GM12878 (cell line): ENCODE data around the gene SORL1. TPM values are rescaled to one million over a fixed set of nuclear protein-coding genes. Genes with fewer than 3 reads are reported as not detected.
A peak's percentile ranks its signal among the peaks of the same experiment; 100 is the strongest.

Experiments
- ATF7 ChIP-seq: fragments of 450-650 bp; IDR thresholded peaks from 2 replicates; pipeline ENCODE4 v1.6.1; 2016; ENCODE audit warnings: low read depth, mild to moderate bottlenecking
- BACH1 ChIP-seq: fragments of 450-650 bp; IDR thresholded peaks from 2 replicates; pipeline ENCODE4 v1.6.1; 2017; ENCODE audit warnings: mild to moderate bottlenecking, borderline replicate concordance
- BCL11A ChIP-seq: IDR thresholded peaks from 2 replicates; pipeline ENCODE4 v1.6.1; 2011; ENCODE audit warnings: low read depth, low read length
- BCL3 ChIP-seq: IDR thresholded peaks from 2 replicates; pipeline ENCODE4 v1.6.1; 2011; ENCODE audit warnings: borderline replicate concordance, low read depth, mild to moderate bottlenecking, moderate library complexity, low read length; ENCODE audit not compliant: insufficient read depth, poor library complexity, severe bottlenecking
- CHD2 ChIP-seq: IDR thresholded peaks from 2 replicates; pipeline ENCODE4 v1.6.1; 2011; ENCODE audit warnings: low read depth, low read length, improper control_type of control experiment, borderline replicate concordance
- CHD4 ChIP-seq: fragments of 200-600 bp; sonication (generic); IDR thresholded peaks from 2 replicates; pipeline ENCODE4 v1.6.1; 2016; ENCODE audit warnings: mild to moderate bottlenecking
- CREM ChIP-seq: IDR thresholded peaks from 2 replicates; pipeline ENCODE4 v1.6.1; 2014; ENCODE audit warnings: antibody characterized with exemption, low read depth
- EED ChIP-seq: sonication (generic); IDR thresholded peaks from 2 replicates; pipeline ENCODE4 v1.6.1; 2016; ENCODE audit warnings: antibody characterized with exemption, low read depth
- EP300 ChIP-seq, 2 experiments: fragments of 150-350 bp in 1 of 2; IDR thresholded peaks; 2 replicates each; pipeline ENCODE4 v1.6.1; 2011 to 2012; ENCODE audit warnings: low read depth in 2 of 2, low read length in 2 of 2, borderline replicate concordance in 1 of 2, improper control_type of control experiment in 1 of 2, inconsistent platforms in 1 of 2; ENCODE audit not compliant: control insufficient read depth in 1 of 2
- GATAD2B ChIP-seq: fragments of 450-650 bp; conservative IDR thresholded peaks from 2 replicates; pipeline ENCODE4 v1.6.1; 2017; ENCODE audit warnings: low read depth, mild to moderate bottlenecking, moderate library complexity
- MEF2A ChIP-seq: IDR thresholded peaks from 2 replicates; pipeline ENCODE4 v1.6.1; 2011; ENCODE audit warnings: low read depth, mild to moderate bottlenecking, low read length, moderate library complexity; ENCODE audit not compliant: insufficient read depth
- MEF2B ChIP-seq: fragments of 450-650 bp; IDR thresholded peaks from 2 replicates; pipeline ENCODE4 v1.6.1; 2018; ENCODE audit warnings: mild to moderate bottlenecking, moderate library complexity; ENCODE audit not compliant: partially characterized antibody, poor library complexity, severe bottlenecking
- MTA2 ChIP-seq: fragments of 450-650 bp; IDR thresholded peaks from 2 replicates; pipeline ENCODE4 v1.6.1; 2016; ENCODE audit warnings: low read depth, mild to moderate bottlenecking, moderate library complexity
- NBN ChIP-seq: fragments of 450-650 bp; IDR thresholded peaks from 2 replicates; pipeline ENCODE4 v1.6.1; 2016
- PML ChIP-seq: IDR thresholded peaks from 2 replicates; pipeline ENCODE4 v1.6.1; 2012; ENCODE audit warnings: low read length, inconsistent platforms
- RAD21 ChIP-seq: IDR thresholded peaks from 2 replicates; pipeline ENCODE4 v1.6.1; 2011; ENCODE audit warnings: mild to moderate bottlenecking, low read depth, low read length, moderate library complexity; ENCODE audit not compliant: insufficient read depth
- RELB ChIP-seq: fragments of 450-650 bp; IDR thresholded peaks from 2 replicates; pipeline ENCODE4 v1.6.1; 2017; ENCODE audit warnings: low read depth, mild to moderate bottlenecking, moderate library complexity
- RUNX3 ChIP-seq: IDR thresholded peaks from 2 replicates; pipeline ENCODE4 v1.6.1; 2012; ENCODE audit warnings: low read length, inconsistent platforms
- SIX5 ChIP-seq: IDR thresholded peaks from 2 replicates; pipeline ENCODE4 v1.6.1; 2011; ENCODE audit warnings: mild to moderate bottlenecking, low read depth, low read length, moderate library complexity; ENCODE audit not compliant: severe bottlenecking
- SMAD5 ChIP-seq: IDR thresholded peaks from 2 replicates; pipeline ENCODE4 v1.6.1; 2016; ENCODE audit warnings: antibody characterized with exemption, low read depth
- TCF7 ChIP-seq: IDR thresholded peaks from 2 replicates; pipeline ENCODE4 v1.6.1; 2014; ENCODE audit warnings: antibody characterized with exemption, borderline replicate concordance
- ZNF274 ChIP-seq: IDR thresholded peaks from one replicate; pipeline ENCODE4 v1.8.0; 2011; ENCODE audit not compliant: insufficient read length, insufficient read depth
- polyA plus RNA-seq, 11 experiments: library from polyadenylated mRNA; depleted of rRNA in 4 of 11; unstranded in 6 of 11; stranded (reverse) in 5 of 11; fragments of >200 nt; fragmentation: Nextera tagmentation in 4 of 11; fragmentation: Illumina TruSeq in 1 of 11; extraction: Ambion mirVana in 4 of 11; extraction: Trizol in 1 of 11; gene quantifications; 1 replicate in 1 of 11; 2 replicates in 10 of 11; pipeline versions ENCODE4 v1.2.1 to v1.2.3, GENCODE V29; 2011 to 2016; ENCODE audit warnings: inconsistent platforms in 2 of 11, missing spikeins in 2 of 11, low read depth in 1 of 11
- total RNA-seq, 4 experiments: library from RNA; depleted of rRNA in 3 of 4; stranded (reverse); fragments of >200 nt in 3 of 4; fragmentation: Illumina TruSeq in 1 of 4; extraction: Trizol in 1 of 4; gene quantifications; 2 replicates each; pipeline versions ENCODE4 v1.2.1 to v1.2.3, GENCODE V29; 2013 to 2021
- TF ChIP-seq, protein P1 (sequence below): fragments of 450-650 bp; IDR thresholded peaks from 2 replicates; pipeline ENCODE4 v1.6.1; 2016; ENCODE audit warnings: mild to moderate bottlenecking, moderate library complexity, borderline replicate concordance

Gene SORL1
- total and polyA plus RNA-seq, 10 of the 15 experiments (the other 5 are each of a cell fraction or from before 2014, with no cell fraction given): 20.2 to 107 (median 59.9) TPM

- TF ChIP-seq RELB (peak; percentile 71), BCL11A (peak; percentile 75; the same call in 1 of the 2 replicates), RUNX3 (peak; percentile 94), BCL3 (no peak), PML (no peak), MEF2B (peak; percentile 45), ZNF274 (no peak), TCF7 (no peak), MEF2A (0 out of 2 replicates have a peak, but pooled peaks have one; percentile 25), SMAD5 (no peak), BACH1 (peak; percentile 61; the same call in 1 of the 2 replicates), CHD4 (no peak), RAD21 (no peak), CHD2 (peak; percentile 38; the same call in 1 of the 2 replicates), CREM (0 out of 2 replicates have a peak, but pooled peaks have one; percentile 24), NBN (0 out of 2 replicates have a peak, but pooled peaks have one; percentile 23), ATF7 (peak; percentile 43; the same call in 1 of the 2 replicates), MTA2 (peak; percentile 93), SIX5 (no peak), EED (peak; percentile 88), GATAD2B (peak; percentile 72; the same call in 1 of the 2 replicates), EP300 (IDR thresholded peaks at IDR 0.05; ENCODE audit: borderline replicate concordance in 1 of 2, control insufficient read depth in 1 of 2, low read depth in 2 of 2, low read length in 2 of 2) (peak; percentile 26 to 71; a peak in 2 of 4 replicates)
- TF ChIP-seq, protein P1, sequence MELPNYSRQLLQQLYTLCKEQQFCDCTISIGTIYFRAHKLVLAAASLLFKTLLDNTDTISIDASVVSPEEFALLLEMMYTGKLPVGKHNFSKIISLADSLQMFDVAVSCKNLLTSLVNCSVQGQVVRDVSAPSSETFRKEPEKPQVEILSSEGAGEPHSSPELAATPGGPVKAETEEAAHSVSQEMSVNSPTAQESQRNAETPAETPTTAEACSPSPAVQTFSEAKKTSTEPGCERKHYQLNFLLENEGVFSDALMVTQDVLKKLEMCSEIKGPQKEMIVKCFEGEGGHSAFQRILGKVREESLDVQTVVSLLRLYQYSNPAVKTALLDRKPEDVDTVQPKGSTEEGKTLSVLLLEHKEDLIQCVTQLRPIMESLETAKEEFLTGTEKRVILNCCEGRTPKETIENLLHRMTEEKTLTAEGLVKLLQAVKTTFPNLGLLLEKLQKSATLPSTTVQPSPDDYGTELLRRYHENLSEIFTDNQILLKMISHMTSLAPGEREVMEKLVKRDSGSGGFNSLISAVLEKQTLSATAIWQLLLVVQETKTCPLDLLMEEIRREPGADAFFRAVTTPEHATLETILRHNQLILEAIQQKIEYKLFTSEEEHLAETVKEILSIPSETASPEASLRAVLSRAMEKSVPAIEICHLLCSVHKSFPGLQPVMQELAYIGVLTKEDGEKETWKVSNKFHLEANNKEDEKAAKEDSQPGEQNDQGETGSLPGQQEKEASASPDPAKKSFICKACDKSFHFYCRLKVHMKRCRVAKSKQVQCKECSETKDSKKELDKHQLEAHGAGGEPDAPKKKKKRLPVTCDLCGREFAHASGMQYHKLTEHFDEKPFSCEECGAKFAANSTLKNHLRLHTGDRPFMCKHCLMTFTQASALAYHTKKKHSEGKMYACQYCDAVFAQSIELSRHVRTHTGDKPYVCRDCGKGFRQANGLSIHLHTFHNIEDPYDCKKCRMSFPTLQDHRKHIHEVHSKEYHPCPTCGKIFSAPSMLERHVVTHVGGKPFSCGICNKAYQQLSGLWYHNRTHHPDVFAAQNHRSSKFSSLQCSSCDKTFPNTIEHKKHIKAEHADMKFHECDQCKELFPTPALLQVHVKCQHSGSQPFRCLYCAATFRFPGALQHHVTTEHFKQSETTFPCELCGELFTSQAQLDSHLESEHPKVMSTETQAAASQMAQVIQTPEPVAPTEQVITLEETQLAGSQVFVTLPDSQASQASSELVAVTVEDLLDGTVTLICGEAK: no peak
Observed at GRCh38 chr11:121417055-121417551, 35.0 kb upstream of the SORL1 start (continued).
